SK-N-SH treated with all-trans-retinoic acid at 6 μM for 48 hours (cell line): Measurements from ENCODE around the gene INS.

Source experiments
- ATAC-seq: fragments of 200-7000 bp; cut with Tn5 transposase; 3 replicates; pipeline ENCODE4 v1.9.1; 2020; ENCODE audit warnings: mild to moderate bottlenecking, moderate library complexity
- ARNTL ChIP-seq: fragments of 450-650 bp; formaldehyde crosslinking; IDR thresholded peaks from 2 replicates; pipeline ENCODE4 v1.5.0; 2020; ENCODE audit warnings: low read depth, mild to moderate bottlenecking, moderate library complexity, borderline replicate concordance
- BACH2 ChIP-seq: fragments of 250-450 bp; sonication (Bioruptor Pico); IDR thresholded peaks from 2 replicates; pipeline ENCODE4 v1.9.0; 2021; ENCODE audit warnings: mild to moderate bottlenecking, borderline replicate concordance
- CSDC2 ChIP-seq: fragments of 250-450 bp; sonication (Bioruptor Pico); IDR thresholded peaks from 2 replicates; pipeline ENCODE4 v1.5.0; 2020; ENCODE audit warnings: mild to moderate bottlenecking, moderate library complexity
- ESRRG ChIP-seq: fragments of 250-450 bp; sonication (Bioruptor Pico); IDR thresholded peaks from 2 replicates; pipeline ENCODE4 v1.6.1; 2021; ENCODE audit warnings: mild to moderate bottlenecking
- GLIS3 ChIP-seq: fragments of 250-450 bp; sonication (Bioruptor Pico); IDR thresholded peaks from 2 replicates; pipeline ENCODE4 v1.5.0; 2020; ENCODE audit warnings: mild to moderate bottlenecking, moderate library complexity
- ISL1 ChIP-seq: fragments of 250-450 bp; sonication (Bioruptor Pico); IDR thresholded peaks from 2 replicates; pipeline ENCODE4 v2.1.2; 2022; ENCODE audit warnings: mild to moderate bottlenecking, moderate library complexity
- OSR1 ChIP-seq: fragments of 250-450 bp; sonication (Bioruptor Pico); IDR thresholded peaks from 2 replicates; pipeline ENCODE4 v1.8.0; 2022; ENCODE audit warnings: moderate library complexity, mild to moderate bottlenecking, inconsistent platforms
- PATZ1 ChIP-seq: fragments of 250-450 bp; sonication (Bioruptor Pico); IDR thresholded peaks from 2 replicates; pipeline ENCODE4 v1.8.0; 2020; ENCODE audit warnings: mild to moderate bottlenecking, moderate library complexity, borderline replicate concordance
- PPARA ChIP-seq: fragments of 250-450 bp; sonication (Bioruptor Pico); IDR thresholded peaks from 2 replicates; pipeline ENCODE4 v1.5.0; 2020; ENCODE audit warnings: mild to moderate bottlenecking, borderline replicate concordance
- RARB ChIP-seq: fragments of 250-450 bp; sonication (Bioruptor Pico); IDR thresholded peaks from 2 replicates; pipeline ENCODE4 v1.8.0; 2021; ENCODE audit warnings: mild to moderate bottlenecking, moderate library complexity
- SNAI2 ChIP-seq: fragments of 250-450 bp; sonication (Bioruptor Pico); IDR thresholded peaks from 2 replicates; pipeline ENCODE4 v1.5.0; 2020; ENCODE audit warnings: mild to moderate bottlenecking, moderate library complexity
- TCF4 ChIP-seq: fragments of 250-450 bp; sonication (Bioruptor Pico); IDR thresholded peaks from 2 replicates; pipeline ENCODE4 v1.8.0; 2021; ENCODE audit warnings: mild to moderate bottlenecking, moderate library complexity, borderline replicate concordance
- TOX ChIP-seq: fragments of 250-450 bp; sonication (Bioruptor Pico); IDR thresholded peaks from 2 replicates; pipeline ENCODE4 v1.8.0; 2021; ENCODE audit warnings: mild to moderate bottlenecking, moderate library complexity, borderline replicate concordance
- ZC3H10 ChIP-seq: fragments of 250-450 bp; sonication (Bioruptor Pico); IDR thresholded peaks from 2 replicates; pipeline ENCODE4 v1.5.1; 2021; ENCODE audit warnings: mild to moderate bottlenecking, moderate library complexity
- ZFP3 ChIP-seq: fragments of 250-450 bp; sonication (Bioruptor Pico); IDR thresholded peaks from 2 replicates; pipeline ENCODE4 v1.5.0; 2020; ENCODE audit warnings: mild to moderate bottlenecking, moderate library complexity
- ZFP30 ChIP-seq: fragments of 450-650 bp; formaldehyde crosslinking; IDR thresholded peaks from 2 replicates; pipeline ENCODE4 v1.5.0; 2022; ENCODE audit warnings: mild to moderate bottlenecking, moderate library complexity
- ZNF565 ChIP-seq: fragments of 450-650 bp; formaldehyde crosslinking; conservative IDR thresholded peaks from 2 replicates; pipeline ENCODE4 v1.5.0; 2020; ENCODE audit warnings: low read depth, mild to moderate bottlenecking, moderate library complexity
- ZNF70 ChIP-seq: fragments of 450-650 bp; formaldehyde crosslinking; IDR thresholded peaks from 2 replicates; pipeline ENCODE4 v1.5.0; 2020; ENCODE audit warnings: mild to moderate bottlenecking, moderate library complexity
- ZNF8 ChIP-seq: fragments of 450-650 bp; formaldehyde crosslinking; IDR thresholded peaks from 2 replicates; pipeline ENCODE4 v1.5.0; 2020; ENCODE audit warnings: mild to moderate bottlenecking, moderate library complexity
- TF ChIP-seq, protein P1 (sequence below): fragments of 250-450 bp; sonication (Bioruptor Pico); IDR thresholded peaks from 2 replicates; pipeline ENCODE4 v1.5.1; 2020; ENCODE audit warnings: low read depth, mild to moderate bottlenecking, moderate library complexity
- TF ChIP-seq, protein P2 (sequence below): fragments of 250-450 bp; sonication (Bioruptor Pico); IDR thresholded peaks from 2 replicates; pipeline ENCODE4 v1.8.0; 2021; ENCODE audit warnings: low read depth, mild to moderate bottlenecking, moderate library complexity, borderline replicate concordance
- TF ChIP-seq, protein P3 (sequence below): fragments of 250-450 bp; sonication (Bioruptor Pico); IDR thresholded peaks from 2 replicates; pipeline ENCODE4 v1.5.1; 2021; ENCODE audit warnings: mild to moderate bottlenecking, moderate library complexity

INS gene

GRCh38 chr11:2160736-2161259 lies at the start of gene INS:
INS (minus strand) TSS chr11:2161209; CDS start chr11:2160971, 238 bp downstream.
- ATAC-seq: no peak
- TF ChIP-seq TOX (CRISPR knock-in tag) (no peak), TCF4 (no peak)

GRCh38 chr11:2210366-2211112 lies 49.5 kb upstream of the INS start:
- TF ChIP-seq GLIS3 (no peak), ZNF565 (CRISPR knock-in tag) (no peak), ZNF8 (CRISPR knock-in tag) (no peak), PATZ1 (CRISPR knock-in tag) (no peak), RARB (no peak), BACH2 (CRISPR knock-in tag) (no peak), ZFP3 (no peak), CSDC2 (CRISPR knock-in tag) (no peak), OSR1 (no peak), ZC3H10 (CRISPR knock-in tag) (no peak), PPARA (CRISPR knock-in tag) (no peak), ESRRG (no peak), TCF4 (no peak), SNAI2 (CRISPR knock-in tag) (no peak)
- TF ChIP-seq, protein P1, sequence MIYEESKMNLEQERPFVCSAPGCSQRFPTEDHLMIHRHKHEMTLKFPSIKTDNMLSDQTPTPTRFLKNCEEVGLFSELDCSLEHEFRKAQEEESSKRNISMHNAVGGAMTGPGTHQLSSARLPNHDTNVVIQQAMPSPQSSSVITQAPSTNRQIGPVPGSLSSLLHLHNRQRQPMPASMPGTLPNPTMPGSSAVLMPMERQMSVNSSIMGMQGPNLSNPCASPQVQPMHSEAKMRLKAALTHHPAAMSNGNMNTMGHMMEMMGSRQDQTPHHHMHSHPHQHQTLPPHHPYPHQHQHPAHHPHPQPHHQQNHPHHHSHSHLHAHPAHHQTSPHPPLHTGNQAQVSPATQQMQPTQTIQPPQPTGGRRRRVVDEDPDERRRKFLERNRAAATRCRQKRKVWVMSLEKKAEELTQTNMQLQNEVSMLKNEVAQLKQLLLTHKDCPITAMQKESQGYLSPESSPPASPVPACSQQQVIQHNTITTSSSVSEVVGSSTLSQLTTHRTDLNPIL (CRISPR knock-in tag): no peak
- TF ChIP-seq, protein P2, sequence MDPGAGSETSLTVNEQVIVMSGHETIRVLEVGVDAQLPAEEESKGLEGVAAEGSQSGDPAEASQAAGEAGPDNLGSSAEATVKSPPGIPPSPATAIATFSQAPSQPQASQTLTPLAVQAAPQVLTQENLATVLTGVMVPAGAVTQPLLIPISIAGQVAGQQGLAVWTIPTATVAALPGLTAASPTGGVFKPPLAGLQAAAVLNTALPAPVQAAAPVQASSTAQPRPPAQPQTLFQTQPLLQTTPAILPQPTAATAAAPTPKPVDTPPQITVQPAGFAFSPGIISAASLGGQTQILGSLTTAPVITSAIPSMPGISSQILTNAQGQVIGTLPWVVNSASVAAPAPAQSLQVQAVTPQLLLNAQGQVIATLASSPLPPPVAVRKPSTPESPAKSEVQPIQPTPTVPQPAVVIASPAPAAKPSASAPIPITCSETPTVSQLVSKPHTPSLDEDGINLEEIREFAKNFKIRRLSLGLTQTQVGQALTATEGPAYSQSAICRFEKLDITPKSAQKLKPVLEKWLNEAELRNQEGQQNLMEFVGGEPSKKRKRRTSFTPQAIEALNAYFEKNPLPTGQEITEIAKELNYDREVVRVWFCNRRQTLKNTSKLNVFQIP (CRISPR knock-in tag): no peak
- no peak for ATAC-seq

GRCh38 chr11:2209900-2210321 lies 48.9 kb upstream of the INS start:
- no peak for TF ChIP-seq TCF4
- no peak for TF ChIP-seq ARNTL (CRISPR knock-in tag)
- no peak for TF ChIP-seq ISL1 (CRISPR knock-in tag)
- no peak for TF ChIP-seq ZFP30 (CRISPR knock-in tag)
- no peak for TF ChIP-seq ESRRG
- no peak for TF ChIP-seq PPARA (CRISPR knock-in tag)
- TF ChIP-seq ZC3H10 (CRISPR knock-in tag): no peak
- TF ChIP-seq BACH2 (CRISPR knock-in tag): no peak
- TF ChIP-seq RARB: no peak
- TF ChIP-seq ZNF70: no peak
- no peak for TF ChIP-seq TOX (CRISPR knock-in tag)
- TF ChIP-seq GLIS3: no peak
- TF ChIP-seq, protein P1 (CRISPR knock-in tag): no peak
- no peak for TF ChIP-seq ZFP3
- TF ChIP-seq SNAI2 (CRISPR knock-in tag): no peak
- TF ChIP-seq, protein P3, sequence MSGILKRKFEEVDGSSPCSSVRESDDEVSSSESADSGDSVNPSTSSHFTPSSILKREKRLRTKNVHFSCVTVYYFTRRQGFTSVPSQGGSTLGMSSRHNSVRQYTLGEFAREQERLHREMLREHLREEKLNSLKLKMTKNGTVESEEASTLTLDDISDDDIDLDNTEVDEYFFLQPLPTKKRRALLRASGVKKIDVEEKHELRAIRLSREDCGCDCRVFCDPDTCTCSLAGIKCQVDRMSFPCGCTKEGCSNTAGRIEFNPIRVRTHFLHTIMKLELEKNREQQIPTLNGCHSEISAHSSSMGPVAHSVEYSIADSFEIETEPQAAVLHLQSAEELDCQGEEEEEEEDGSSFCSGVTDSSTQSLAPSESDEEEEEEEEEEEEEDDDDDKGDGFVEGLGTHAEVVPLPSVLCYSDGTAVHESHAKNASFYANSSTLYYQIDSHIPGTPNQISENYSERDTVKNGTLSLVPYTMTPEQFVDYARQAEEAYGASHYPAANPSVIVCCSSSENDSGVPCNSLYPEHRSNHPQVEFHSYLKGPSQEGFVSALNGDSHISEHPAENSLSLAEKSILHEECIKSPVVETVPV (CRISPR knock-in tag): no peak
- TF ChIP-seq, protein P2 (CRISPR knock-in tag): no peak
- no peak for ATAC-seq
